GM18505 (cell line): ENCODE results near the gene COX19.

Source experiments
- ATAC-seq: cut with Tn5 transposase; IDR thresholded peaks from one replicate; pipeline ENCODE4 v1.9.1; 2021; ENCODE audit not compliant: unreplicated experiment
- POLR2A ChIP-seq: IDR thresholded peaks from 4 replicates; pipeline ENCODE4 v1.6.1; 2011; ENCODE audit warnings: borderline replicate concordance; ENCODE audit not compliant: insufficient read depth, insufficient read length; ENCODE audit errors: extremely low read depth

COX19 gene

GRCh38 chr7:958221-959200, 16.8 kb downstream of the COX19 start:
- no peak for ATAC-seq

DNA sequence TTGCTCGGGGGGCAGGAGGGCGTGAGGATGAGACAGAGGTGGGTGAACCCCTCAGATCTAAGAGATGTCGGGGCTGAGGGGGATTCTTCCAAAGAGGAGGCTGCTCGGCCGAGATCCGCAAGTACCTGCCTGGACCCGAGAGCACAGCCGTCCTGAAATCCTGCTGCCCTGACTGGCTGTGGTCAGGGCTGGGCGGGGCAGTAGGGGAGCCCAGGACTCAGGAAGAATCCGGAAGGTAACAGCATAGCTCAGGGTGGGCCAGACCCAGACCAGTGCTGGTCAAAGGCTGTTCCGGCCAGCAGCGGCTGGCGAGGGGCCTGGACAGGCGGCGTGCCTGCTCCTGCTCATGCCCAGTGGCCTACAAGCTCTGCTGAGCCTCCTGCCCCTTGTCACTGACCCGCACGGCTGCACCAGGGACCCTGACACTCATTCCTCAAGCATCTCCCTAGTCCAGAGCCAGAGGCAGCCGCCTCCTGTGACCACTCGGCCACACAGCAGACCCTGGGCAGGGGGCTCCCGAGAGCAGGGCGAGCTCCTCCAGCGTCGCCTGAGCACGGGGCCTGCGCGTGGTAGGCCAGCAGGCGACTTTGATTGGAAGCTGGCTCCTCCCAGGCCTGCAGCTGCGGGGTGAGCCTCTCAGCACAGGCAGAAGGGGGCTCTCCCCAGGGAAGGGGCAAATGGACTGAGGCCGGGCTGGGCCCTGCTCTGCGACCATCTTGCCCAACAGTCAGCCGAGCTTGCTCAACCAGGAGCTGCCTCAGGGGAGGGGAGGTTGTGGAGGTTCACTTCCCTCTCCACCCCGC, 17.7 kb downstream of the COX19 start:
- no peak for ATAC-seq
- no peak for TF ChIP-seq POLR2A

More at GRCh38 chr7:958221-959200, 16.8 kb downstream of the COX19 start:
- no peak for TF ChIP-seq POLR2A

- no peak for TF ChIP-seq POLR2A
Observed at GRCh38 chr7:956031-956430, 19.3 kb downstream of the COX19 start.

GRCh38 chr7:954330-955238, 20.8 kb downstream of the COX19 start, which contains the start of gene ADAP1:
ADAP1 (minus strand) TSS chr7:954680; CDS start chr7:954477, 203 bp downstream.
- peak; percentile 55 for ATAC-seq
- no peak for TF ChIP-seq POLR2A

More at GRCh38 chr7:956031-956430, 19.3 kb downstream of the COX19 start:
- no peak for ATAC-seq

GRCh38 chr7:953547-954327, 21.6 kb downstream of the COX19 start:
- ATAC-seq: peak; percentile 18
- no peak for TF ChIP-seq POLR2A

DNA sequence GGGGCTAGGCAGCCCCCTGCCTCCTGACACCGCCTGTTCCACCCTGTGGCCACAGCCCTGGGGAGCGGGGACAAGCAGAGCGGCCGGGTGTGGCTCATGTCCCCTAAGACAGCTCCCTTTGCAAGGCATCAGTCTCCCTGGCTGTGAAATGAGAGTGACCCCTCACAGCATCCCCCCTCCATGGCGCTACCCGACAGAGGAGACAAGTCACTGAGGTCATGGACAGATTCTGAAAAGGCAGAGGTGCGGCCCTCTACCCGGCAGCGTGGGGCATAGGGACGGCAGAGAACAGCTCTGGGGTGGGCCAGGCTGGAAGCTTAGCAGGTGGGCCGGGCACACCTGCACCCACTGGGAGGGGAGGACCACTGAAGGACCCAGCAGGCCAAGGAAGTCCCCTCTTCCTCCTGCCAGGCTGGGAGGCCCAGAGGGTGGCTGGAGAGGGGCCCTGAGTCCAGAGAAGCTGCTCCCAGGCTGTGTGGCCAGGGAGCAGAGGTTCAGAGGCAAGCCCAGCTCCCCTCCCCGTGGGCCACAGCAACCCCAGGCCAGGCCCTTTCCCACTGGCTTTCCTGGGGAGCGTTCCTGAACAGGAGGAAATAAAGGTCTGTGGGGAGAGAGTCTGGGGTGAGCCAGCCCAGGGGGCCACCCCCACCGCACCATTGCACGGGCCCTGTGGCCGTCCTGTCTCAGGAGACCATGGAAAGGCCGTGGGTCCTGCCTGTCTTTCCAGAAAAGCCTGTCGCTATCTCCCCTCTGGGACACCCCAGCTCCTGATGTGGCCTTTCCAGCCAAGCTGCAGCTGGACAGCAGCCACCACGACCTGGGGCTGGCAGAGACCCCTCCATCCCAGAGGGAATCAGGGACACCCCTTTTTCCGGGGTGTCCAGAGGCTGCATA, 22.6 kb downstream of the COX19 start:
- TF ChIP-seq POLR2A: no peak
- no peak for ATAC-seq

- TF ChIP-seq POLR2A: no peak
- no peak for ATAC-seq
Observed at GRCh38 chr7:951881-952547, 23.3 kb downstream of the COX19 start.

GRCh38 chr7:949021-949934, 26.1 kb downstream of the COX19 start:
- ATAC-seq: no peak
- no peak for TF ChIP-seq POLR2A

- no peak for TF ChIP-seq POLR2A
- ATAC-seq: no peak
Observed at GRCh38 chr7:947391-948210, 27.7 kb downstream of the COX19 start.

DNA sequence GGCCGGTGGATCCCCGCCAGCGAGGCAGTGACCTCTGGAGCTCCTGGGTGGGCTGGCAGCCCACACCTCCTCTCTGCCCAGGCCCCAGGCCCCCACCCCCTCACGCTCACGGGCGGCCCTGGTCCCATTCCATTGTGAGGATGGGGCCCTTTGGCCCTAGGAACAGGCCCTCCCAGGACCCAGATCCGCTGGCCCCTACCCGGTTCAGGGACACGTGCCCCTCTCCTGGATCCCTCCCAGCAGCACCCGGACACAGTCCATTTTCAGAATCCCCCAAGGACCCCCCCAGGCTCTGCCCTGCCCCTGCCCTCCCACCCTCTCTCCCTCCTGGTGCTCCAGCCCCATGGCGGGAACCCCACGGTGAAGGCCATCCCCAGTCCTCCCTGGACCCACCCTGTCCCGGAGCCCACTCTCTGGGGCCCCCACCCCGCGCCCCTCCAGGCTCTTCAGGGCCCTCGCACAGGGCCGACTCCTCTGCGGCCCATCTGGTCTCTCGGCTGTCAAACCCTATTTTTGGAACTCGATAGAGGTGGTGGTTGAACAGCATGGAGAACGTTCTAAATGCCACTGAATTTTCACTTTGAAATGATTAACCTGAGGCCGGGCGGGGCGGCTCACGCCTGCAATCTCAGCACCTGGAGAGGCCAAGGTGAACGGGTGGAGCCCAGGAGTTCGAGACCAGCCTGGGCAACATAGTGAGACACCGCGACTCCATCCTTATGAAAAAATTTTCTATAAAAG, 28.9 kb downstream of the COX19 start:
- no peak for ATAC-seq
- no peak for TF ChIP-seq POLR2A
